A549 (cell line): ENCODE measurements around the gene FAM83G. TPM values are rescaled to one million over a fixed set of nuclear protein-coding genes. Genes with fewer than 3 reads are reported as not detected.
A peak's percentile ranks its signal among the peaks of the same experiment; 100 is the strongest.
"Not testable (repeated sequence)": the region's sequence is repeated elsewhere in the genome, so short reads cannot be mapped to it uniquely, and the experiment has no call there.

ENCODE experiments used
- ATAC-seq, 2 experiments: fragments of 200-7000 bp in 1 of 2; fragments of >200 bp in 1 of 2; cut with Nextera tagmentation in 1 of 2; cut with Tn5 transposase in 1 of 2; 3 replicates each; pipeline versions ENCODE4 v1.8.0 to v1.9.1; 2018 to 2020; ENCODE audit warnings: mild to moderate bottlenecking in 1 of 2, moderate library complexity in 1 of 2
- CTCF ChIA-PET: fragments of 300-600 bp; sonication (Branson Sonifier 250); formaldehyde crosslinking; extraction: SDS; loops from one replicate; lab custom pipeline; 2021; ENCODE audit warnings: antibody characterized with exemption, inconsistent platforms; lab: Yijun Ruan, JAX
- POLR2A ChIA-PET: fragments of 350-600 bp; formaldehyde crosslinking; extraction: SDS; loops from one replicate; lab custom pipeline; 2021; ENCODE audit warnings: antibody characterized with exemption, inconsistent platforms; lab: Yijun Ruan, JAX
- DNase-seq, 2 experiments: peaks; one replicate each; pipeline versions ENCODE4 v3.0.0 to v3.0.0-alpha.2; 2011 to 2016; ENCODE audit warnings: low read depth in 1 of 2, low spot score in 1 of 2
- FAIRE-seq: peaks from 2 replicates; lab custom pipeline; 2011; peaks lifted over from hg19 to GRCh38; lab: Jason Lieb, UNC
- H3K27ac ChIP-seq, 2 experiments: fragments of >200 bp; sonication (Bioruptor Twin); formaldehyde crosslinking; 3 replicates each; pipeline ENCODE4 v1.5.1; 2016 to 2017
- H3K4me1 ChIP-seq: fragments of >200 bp; sonication (Bioruptor Twin); formaldehyde crosslinking; 3 replicates; pipeline ENCODE4 v1.6.1; 2016
- H3K4me2 ChIP-seq: fragments of >200 bp; sonication (Bioruptor Twin); formaldehyde crosslinking; 3 replicates; pipeline ENCODE4 v1.6.1; 2016
- H3K4me3 ChIP-seq: fragments of >200 bp; sonication (Bioruptor Twin); formaldehyde crosslinking; 3 replicates; pipeline ENCODE4 v1.5.1; 2016
- H3K9me3 ChIP-seq: fragments of >200 bp; sonication (Bioruptor Twin); formaldehyde crosslinking; 3 replicates; pipeline ENCODE4 v1.6.1; 2016
- ATOH8 ChIP-seq: fragments of 250-450 bp; sonication (Bioruptor Pico); IDR thresholded peaks from 2 replicates; pipeline ENCODE4 v1.5.0; 2020; ENCODE audit warnings: low read depth, mild to moderate bottlenecking, moderate library complexity
- CEBPB ChIP-seq, 2 experiments: fragments of >200 bp in 1 of 2; sonication (Bioruptor Twin) in 1 of 2; formaldehyde crosslinking in 1 of 2; IDR thresholded peaks; 2 replicates each; pipeline ENCODE4 v1.6.1; 2012 to 2016
- ELK1 ChIP-seq: fragments of 150-350 bp; IDR thresholded peaks from 2 replicates; pipeline ENCODE4 v1.6.1; 2014; ENCODE audit warnings: low read depth, mild to moderate bottlenecking, low read length
- EP300 ChIP-seq, 2 experiments: fragments of >200 bp; sonication (Bioruptor Twin); formaldehyde crosslinking; IDR thresholded peaks; 2 replicates in 1 of 2; 3 replicates in 1 of 2; pipeline ENCODE4 v1.6.1; 2016 to 2017
- HEYL ChIP-seq: fragments of 250-450 bp; sonication (Bioruptor Pico); IDR thresholded peaks from 2 replicates; pipeline ENCODE4 v1.8.0; 2021; ENCODE audit warnings: mild to moderate bottlenecking, moderate library complexity
- JUN ChIP-seq, 2 experiments: fragments of >200 bp; sonication (Bioruptor Twin); formaldehyde crosslinking; IDR thresholded peaks; 2 replicates in 1 of 2; 3 replicates in 1 of 2; pipeline ENCODE4 v1.6.1; 2016 to 2017
- KDM5A ChIP-seq: fragments of 200-600 bp; sonication (generic); IDR thresholded peaks from 2 replicates; pipeline ENCODE4 v1.6.1; 2016; ENCODE audit warnings: antibody characterized with exemption, mild to moderate bottlenecking
- MAX ChIP-seq: IDR thresholded peaks from 2 replicates; pipeline ENCODE4 v1.6.1; 2012
- NR3C1 ChIP-seq: fragments of >200 bp; sonication (Bioruptor Twin); formaldehyde crosslinking; IDR thresholded peaks from 3 replicates; pipeline ENCODE4 v1.6.1; 2017
- RAD21 ChIP-seq, 2 experiments: fragments of >200 bp in 1 of 2; sonication (Bioruptor Twin) in 1 of 2; formaldehyde crosslinking in 1 of 2; IDR thresholded peaks in 1 of 2; conservative IDR thresholded peaks in 1 of 2; 2 replicates in 1 of 2; 3 replicates in 1 of 2; pipeline ENCODE4 v1.6.1; 2012 to 2018; ENCODE audit warnings: inconsistent platforms in 1 of 2
- RCOR1 ChIP-seq: fragments of 150-350 bp; IDR thresholded peaks from 2 replicates; pipeline ENCODE4 v1.6.1; 2014; ENCODE audit warnings: antibody characterized with exemption, low read length, low read depth
- SMC3 ChIP-seq: fragments of >200 bp; sonication (Bioruptor Twin); formaldehyde crosslinking; IDR thresholded peaks from 3 replicates; pipeline ENCODE4 v1.6.1; 2018; ENCODE audit warnings: inconsistent platforms
- TFCP2L1 ChIP-seq: fragments of 250-450 bp; sonication (Bioruptor Pico); IDR thresholded peaks from 2 replicates; pipeline ENCODE4 v1.5.0; 2021; ENCODE audit warnings: mild to moderate bottlenecking
- TP53 ChIP-seq: fragments of 250-450 bp; sonication (Bioruptor Pico); IDR thresholded peaks from 2 replicates; pipeline ENCODE4 v1.5.0; 2021; ENCODE audit warnings: mild to moderate bottlenecking, moderate library complexity
- ZC3H11A ChIP-seq: fragments of 450-650 bp; IDR thresholded peaks from 2 replicates; pipeline ENCODE4 v1.6.1; 2014; ENCODE audit warnings: antibody characterized with exemption, mild to moderate bottlenecking
- ZFP36 ChIP-seq: fragments of 450-650 bp; IDR thresholded peaks from 2 replicates; pipeline ENCODE4 v1.6.1; 2014; ENCODE audit warnings: borderline replicate concordance; ENCODE audit not compliant: partially characterized antibody
- ZNF302 ChIP-seq: fragments of 250-450 bp; sonication (Bioruptor Pico); IDR thresholded peaks from 2 replicates; pipeline ENCODE4 v1.9.0; 2021; ENCODE audit warnings: inconsistent platforms, mild to moderate bottlenecking, moderate library complexity
- WGBS: methylation state at CpG from one replicate; pipeline ENCODE4 v1.1.6; 2017; ENCODE audit errors: missing lambda C conversion rate; 5-methylcytosine and 5-hydroxymethylcytosine counted together
- polyA plus RNA-seq, 4 experiments: library from polyadenylated mRNA; depleted of rRNA in 3 of 4; stranded (reverse); fragments of >200 nt; fragmentation: RNase III in 1 of 4; extraction: RNeasy Plus Mini Kit Qiagen cat#74134 plus additional on column Dnase treatment in 1 of 4; gene quantifications; 2 replicates in 3 of 4; 3 replicates in 1 of 4; pipeline ENCODE4 v1.2.3, GENCODE V29; 2011 to 2017
- TF ChIP-seq, protein P1 (sequence below): IDR thresholded peaks from 2 replicates; pipeline ENCODE4 v1.6.1; 2012; ENCODE audit warnings: low read depth, borderline replicate concordance
- TF ChIP-seq, protein P2 (sequence below): fragments of >200 bp; sonication (Bioruptor Twin); formaldehyde crosslinking; IDR thresholded peaks from 3 replicates; pipeline ENCODE4 v1.6.1; 2016

The FAM83G gene
- polyA plus RNA-seq, 2 of the 4 experiments (the other 2 are of a cell fraction): 11.0 to 22.0 TPM

DNA sequence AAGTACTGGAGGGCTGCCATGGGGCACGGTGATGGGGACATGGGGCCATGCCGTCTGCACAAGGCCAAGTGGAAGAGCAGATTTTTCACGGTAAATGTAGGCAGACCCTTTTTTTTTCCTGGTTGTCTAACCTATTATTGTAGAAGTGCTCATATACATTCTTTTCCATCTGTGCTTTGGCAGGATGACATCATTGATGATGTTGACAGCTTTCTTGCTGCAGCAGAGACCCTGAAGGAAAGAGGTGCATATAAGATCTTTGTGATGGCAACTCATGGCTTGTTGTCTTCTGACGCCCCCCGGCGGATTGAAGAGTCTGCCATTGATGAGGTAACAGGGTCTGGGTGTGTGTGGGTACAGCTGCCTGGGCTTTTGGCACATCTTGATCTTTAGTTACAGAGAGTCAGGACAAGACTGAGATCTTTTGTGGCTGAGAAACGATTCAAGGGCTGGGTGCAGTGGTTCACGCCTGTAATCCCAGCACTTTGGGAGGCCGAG is 75.9 kb downstream of the FAM83G start:
- ATAC-seq (no peak), DNase-seq (no peak), FAIRE-seq (no peak)
- H3K4me2 ChIP-seq: no peak overlapping the region
- peaks cover 1% of the 10 kb centered on the region; the same call in 1 of the 3 replicates for H3K4me1 ChIP-seq
- 90% methylated on average over 9 of the region's 9 CpGs for WGBS
- no peaks in the 10 kb centered on the region for H3K9me3 ChIP-seq
- TF ChIP-seq RCOR1 (no peak), RAD21 (conservative IDR thresholded peaks at IDR 0.05 in 1 of 2, IDR thresholded peaks at IDR 0.05 in 1 of 2) (peak in 1 of 2 experiments; percentile 32; a peak in 1 of 5 replicates)
- H3K4me3 ChIP-seq: no peak overlapping the region
- no peak overlapping the region for H3K27ac ChIP-seq
- POLR2A ChIA-PET: no interaction called here
- CTCF ChIA-PET: interaction anchor here (1.1 kb wide), 1 partner anchor 32 kb away, joined by 3 read pairs; no protein-coding TSS in a partner anchor

- no peak for TF ChIP-seq JUN (IDR thresholded peaks at IDR 0.05)
- TF ChIP-seq RCOR1: no peak
- no peak for TF ChIP-seq EP300 (IDR thresholded peaks at IDR 0.05)
- TF ChIP-seq, protein P1, sequence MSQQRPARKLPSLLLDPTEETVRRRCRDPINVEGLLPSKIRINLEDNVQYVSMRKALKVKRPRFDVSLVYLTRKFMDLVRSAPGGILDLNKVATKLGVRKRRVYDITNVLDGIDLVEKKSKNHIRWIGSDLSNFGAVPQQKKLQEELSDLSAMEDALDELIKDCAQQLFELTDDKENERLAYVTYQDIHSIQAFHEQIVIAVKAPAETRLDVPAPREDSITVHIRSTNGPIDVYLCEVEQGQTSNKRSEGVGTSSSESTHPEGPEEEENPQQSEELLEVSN: no peak
- no peak for TF ChIP-seq MAX
- no peak for TF ChIP-seq TP53 (CRISPR knock-in tag)
- TF ChIP-seq KDM5A: no peak
- TF ChIP-seq ATOH8 (CRISPR knock-in tag): no peak
- no peak for TF ChIP-seq RAD21 (conservative IDR thresholded peaks at IDR 0.05 in 1 of 2, IDR thresholded peaks at IDR 0.05 in 1 of 2)
- TF ChIP-seq ZFP36: no peak
- no peak for TF ChIP-seq ZNF302 (CRISPR knock-in tag)
- TF ChIP-seq, protein P2, sequence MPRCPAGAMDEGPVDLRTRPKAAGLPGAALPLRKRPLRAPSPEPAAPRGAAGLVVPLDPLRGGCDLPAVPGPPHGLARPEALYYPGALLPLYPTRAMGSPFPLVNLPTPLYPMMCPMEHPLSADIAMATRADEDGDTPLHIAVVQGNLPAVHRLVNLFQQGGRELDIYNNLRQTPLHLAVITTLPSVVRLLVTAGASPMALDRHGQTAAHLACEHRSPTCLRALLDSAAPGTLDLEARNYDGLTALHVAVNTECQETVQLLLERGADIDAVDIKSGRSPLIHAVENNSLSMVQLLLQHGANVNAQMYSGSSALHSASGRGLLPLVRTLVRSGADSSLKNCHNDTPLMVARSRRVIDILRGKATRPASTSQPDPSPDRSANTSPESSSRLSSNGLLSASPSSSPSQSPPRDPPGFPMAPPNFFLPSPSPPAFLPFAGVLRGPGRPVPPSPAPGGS: no peak
- no peak for TF ChIP-seq SMC3
- no peak for TF ChIP-seq TFCP2L1 (CRISPR knock-in tag)
- no peak for TF ChIP-seq HEYL (CRISPR knock-in tag)
- TF ChIP-seq ELK1: no peak
- TF ChIP-seq ZC3H11A: no peak
- TF ChIP-seq CEBPB (IDR thresholded peaks at IDR 0.05): no peak
- TF ChIP-seq NR3C1: no peak
- DNase-seq: no peak
- ChIA-PET CTCF (interaction anchor here (0.7 kb wide), 1 partner anchor 9 kb away, joined by 4 read pairs; no protein-coding TSS in a partner anchor), POLR2A (no interaction called here)
- WGBS: 97% methylated on average over 1 of the region's 1 CpG
- FAIRE-seq: peak; percentile 74
- Histone ChIP-seq H3K4me1 (peaks cover 33% of the 10 kb centered on the region), H3K27ac (peak overlapping the region in 1 of 2 experiments; percentile 38; a peak in 2 of 6 replicates), H3K4me2 (no peak overlapping the region), H3K4me3 (no peak overlapping the region), H3K9me3 (no peaks in the 10 kb centered on the region)
- ATAC-seq: no peak
These were observed 79.4 kb downstream of the FAM83G start for GRCh38 chr17:18925187-18925586.

GRCh38 chr17:18922596-18922995 is 82.0 kb downstream of the FAM83G start:
- FAIRE-seq, ATAC-seq, DNase-seq, H3K9me3 ChIP-seq: not testable (repeated sequence)
- 43% methylated on average over 7 of the region's 7 CpGs for WGBS
- peak overlapping the region; percentile 87 for H3K4me2 ChIP-seq
- CTCF ChIA-PET: interaction anchor here (0.6 to 2.4 kb wide), 2 partner anchors 23 to 39 kb away, joined by 3 to 12 read pairs; no protein-coding TSS in a partner anchor
- peaks cover 43% of the 10 kb centered on the region for H3K4me1 ChIP-seq
- peak overlapping the region; percentile 25; the same call in 1 of the 3 replicates for H3K4me3 ChIP-seq
- H3K27ac ChIP-seq: peak overlapping the region; percentile 89 to 92
- POLR2A ChIA-PET: interaction anchor here (0.7 kb wide), 1 partner anchor 10 kb away, joined by 7 read pairs; no protein-coding TSS in a partner anchor
